GM18951 (cell line): ENCODE data around the gene AKR1C1.
"Not testable (repeated sequence)": the region's sequence is repeated elsewhere in the genome, so short reads cannot be mapped to it uniquely, and the experiment has no call there.

ENCODE experiments used
- POLR2A ChIP-seq: IDR thresholded peaks from 4 replicates; pipeline ENCODE4 v1.6.1; 2011; ENCODE audit warnings: mild to moderate bottlenecking; ENCODE audit not compliant: insufficient read length, insufficient read depth; ENCODE audit errors: extremely low read depth
- in situ Hi-C: fragments of 300-500 bp; cut with MboI; formaldehyde crosslinking; loops from one replicate; pipeline ENCODE4 v1.12.0; 2022; ENCODE audit warnings: low sequenced_read_pairs, mixed read lengths, inconsistent platforms; ENCODE audit not compliant: unreplicated experiment

The AKR1C1 gene

DNA sequence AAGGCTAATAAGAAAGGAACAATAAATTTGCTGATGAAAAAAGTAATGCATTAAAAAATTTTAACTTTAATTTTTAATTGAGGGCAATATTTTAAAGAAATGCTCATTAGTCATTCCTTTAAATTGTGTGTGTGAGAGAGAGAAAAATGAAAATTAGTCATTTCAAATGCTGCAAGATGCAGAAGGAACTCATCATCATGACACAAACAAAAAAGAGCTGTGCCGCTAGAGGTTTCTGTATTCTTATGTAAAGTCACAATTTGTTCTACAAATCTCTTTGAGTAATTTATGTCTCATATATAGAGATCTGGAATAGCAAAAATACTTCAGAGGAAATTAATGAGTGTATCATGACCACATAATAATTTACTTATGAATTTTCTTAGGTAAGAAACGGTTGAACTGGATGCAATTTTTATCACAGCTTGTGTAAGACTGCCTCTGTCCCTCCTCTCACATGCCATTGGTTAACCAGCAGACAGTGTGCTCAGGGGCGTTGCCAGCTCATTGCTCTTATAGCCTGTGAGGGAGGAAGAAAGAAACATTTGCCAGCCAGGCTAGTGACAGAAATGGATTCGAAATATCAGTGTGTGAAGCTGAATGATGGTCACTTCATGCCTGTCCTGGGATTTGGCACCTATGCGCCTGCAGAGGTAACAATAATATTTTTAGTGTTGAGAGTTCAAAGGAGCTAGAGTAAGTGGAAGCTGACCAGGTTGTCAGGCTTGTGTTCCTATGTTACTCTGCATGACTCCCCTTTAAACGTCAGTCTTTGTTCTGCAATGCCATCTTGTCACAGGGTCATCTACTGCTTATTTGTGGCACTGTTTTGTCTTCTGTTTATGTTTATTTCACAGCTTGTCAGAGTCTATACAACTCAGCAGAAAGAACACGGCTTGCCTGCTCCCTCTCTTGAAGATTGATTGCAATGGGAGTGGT, at the start of gene AKR1C1:
TSS of gene AKR1C1 (plus strand) at position 540 of the 939 bp plus-strand sequence. CDS start at position 570, 30 bp downstream.
- in situ Hi-C loops: not testable (repeated sequence)

DNA sequence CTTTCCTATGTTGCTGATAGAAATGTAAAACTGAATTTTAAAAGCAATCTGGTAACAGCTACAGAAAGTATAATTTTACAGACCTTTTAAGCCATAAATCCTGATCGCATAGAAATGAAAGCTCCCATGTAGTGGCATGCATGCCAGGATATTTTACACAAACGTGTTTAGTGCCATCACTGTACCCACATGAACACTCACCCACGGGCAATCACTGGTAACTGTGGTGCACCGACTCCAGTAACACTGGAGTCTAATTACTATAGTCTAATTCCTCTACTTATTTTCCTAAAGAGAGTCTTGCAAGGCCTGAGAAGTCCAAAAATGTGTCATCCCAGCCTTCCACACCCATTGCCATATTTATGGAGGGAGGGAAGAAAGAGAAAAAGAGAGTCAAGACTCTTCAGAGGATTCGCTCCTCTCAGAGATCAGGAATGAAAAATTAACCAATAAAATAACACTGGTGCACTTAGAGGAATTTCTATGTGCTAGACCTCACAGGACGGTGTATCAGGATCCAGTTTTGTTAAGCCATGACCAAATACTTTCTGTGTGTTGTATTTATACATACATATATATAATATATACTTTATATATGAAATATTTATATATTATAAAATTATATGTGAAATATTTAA, 48.9 kb upstream of the AKR1C1 start:
- no peak for TF ChIP-seq POLR2A
- in situ Hi-C loops: no loop called here

DNA sequence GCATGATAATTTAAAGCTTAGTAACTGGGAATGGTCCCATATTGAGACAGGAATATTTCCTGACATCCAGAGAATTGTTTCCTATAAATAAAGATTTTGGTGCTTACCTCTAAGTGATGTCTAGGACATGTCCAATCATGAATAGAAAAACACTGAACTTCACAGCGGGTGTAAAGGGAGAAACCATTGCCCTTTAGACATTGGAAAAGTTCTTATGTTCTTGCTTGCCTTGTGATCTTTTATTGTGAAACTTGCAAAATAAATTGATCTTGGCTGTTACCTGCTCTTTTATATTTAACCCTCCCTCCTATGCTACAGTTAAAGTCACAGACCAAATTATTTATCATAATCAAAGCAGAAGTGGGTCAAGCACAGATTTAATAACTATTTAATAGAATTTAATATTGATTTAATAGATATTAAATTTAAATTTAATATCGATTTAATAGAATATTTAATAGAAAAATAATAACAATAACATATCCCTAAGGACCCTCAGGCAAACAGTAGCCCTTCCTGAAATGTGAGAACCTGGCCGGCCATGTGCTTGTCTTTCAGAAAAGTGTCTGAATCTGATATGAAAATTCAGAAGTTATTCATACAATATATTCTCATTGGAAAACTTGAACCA, 47.0 kb upstream of the AKR1C1 start:
- TF ChIP-seq POLR2A: no peak
- in situ Hi-C loops: no loop called here

DNA sequence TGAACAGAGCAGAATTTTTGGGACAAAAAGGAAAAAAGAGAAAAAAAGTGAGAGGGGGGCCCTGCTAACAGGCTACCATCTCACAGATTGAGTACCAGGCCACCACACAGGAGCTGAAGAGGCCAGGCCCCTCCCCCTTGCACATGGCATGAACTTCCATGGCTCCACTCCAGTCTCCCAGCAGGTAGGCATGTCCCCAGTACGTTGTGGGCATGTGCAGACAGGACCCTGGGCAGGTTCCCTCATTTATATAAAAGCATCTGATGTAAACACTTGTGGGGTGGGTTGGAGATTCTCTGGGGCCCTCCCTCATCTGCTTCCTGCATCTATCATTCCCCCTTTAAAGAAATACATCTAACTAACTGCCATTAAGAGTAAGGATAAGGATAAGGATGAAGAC, 45.0 kb upstream of the AKR1C1 start:
- TF ChIP-seq POLR2A: no peak
- in situ Hi-C loops: no loop called here

DNA sequence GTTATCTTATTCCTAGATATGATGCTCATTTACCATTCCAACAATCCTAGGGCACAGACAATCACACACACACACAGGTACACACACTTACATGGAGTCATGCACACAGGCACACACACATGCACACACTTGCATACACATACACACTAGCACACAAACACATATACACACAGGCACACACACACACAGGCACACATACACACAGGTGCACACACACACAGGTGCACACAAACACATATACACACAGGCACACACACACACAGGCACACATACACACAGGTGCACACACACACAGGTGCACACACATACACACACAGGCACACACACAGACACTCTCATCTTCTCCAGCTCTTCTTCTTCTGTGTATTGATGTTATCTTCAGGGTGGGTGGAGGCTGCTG, 38.7 kb upstream of the AKR1C1 start:
- in situ Hi-C loops: not testable (repeated sequence)

DNA sequence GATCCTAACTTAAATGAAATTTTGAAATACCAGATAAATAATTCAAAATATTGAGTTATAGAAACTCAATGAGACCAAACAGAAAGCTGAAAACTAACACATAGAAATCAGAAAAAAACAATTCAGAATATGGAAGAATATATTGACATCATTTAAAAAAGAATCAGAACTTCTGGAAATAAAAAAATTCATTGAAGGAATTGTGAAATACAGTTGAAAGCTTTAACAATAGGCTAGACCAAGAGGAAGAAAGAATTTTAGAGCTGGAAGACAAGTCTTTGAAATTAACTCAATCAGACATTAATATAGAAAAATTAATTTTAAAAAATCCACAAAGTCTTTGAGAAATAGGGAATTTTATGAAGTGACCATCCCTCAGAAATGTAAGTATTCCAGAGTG, 36.8 kb upstream of the AKR1C1 start:
- no peak for TF ChIP-seq POLR2A
- in situ Hi-C loops: no loop called here

DNA sequence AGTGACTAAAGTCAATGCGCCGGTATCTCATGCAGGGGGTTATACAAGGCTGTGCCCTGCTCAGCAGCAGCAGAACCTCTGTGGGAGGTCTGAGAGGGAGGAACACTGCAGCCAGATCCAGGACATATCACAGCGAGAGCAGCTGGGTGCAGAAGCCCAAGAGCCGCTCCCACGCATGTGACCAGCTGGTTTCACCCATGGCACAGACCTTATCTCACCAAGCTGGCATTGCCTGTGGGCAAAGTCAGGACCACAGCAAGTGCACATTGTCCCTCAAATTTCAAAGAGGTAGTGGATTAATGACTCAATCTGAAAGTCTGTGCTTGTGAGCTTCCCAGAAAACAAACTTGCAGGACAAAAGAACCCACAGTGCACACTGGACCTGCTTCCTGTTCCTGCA, 31.6 kb upstream of the AKR1C1 start:
- TF ChIP-seq POLR2A: no peak
- in situ Hi-C loops: no loop called here

DNA sequence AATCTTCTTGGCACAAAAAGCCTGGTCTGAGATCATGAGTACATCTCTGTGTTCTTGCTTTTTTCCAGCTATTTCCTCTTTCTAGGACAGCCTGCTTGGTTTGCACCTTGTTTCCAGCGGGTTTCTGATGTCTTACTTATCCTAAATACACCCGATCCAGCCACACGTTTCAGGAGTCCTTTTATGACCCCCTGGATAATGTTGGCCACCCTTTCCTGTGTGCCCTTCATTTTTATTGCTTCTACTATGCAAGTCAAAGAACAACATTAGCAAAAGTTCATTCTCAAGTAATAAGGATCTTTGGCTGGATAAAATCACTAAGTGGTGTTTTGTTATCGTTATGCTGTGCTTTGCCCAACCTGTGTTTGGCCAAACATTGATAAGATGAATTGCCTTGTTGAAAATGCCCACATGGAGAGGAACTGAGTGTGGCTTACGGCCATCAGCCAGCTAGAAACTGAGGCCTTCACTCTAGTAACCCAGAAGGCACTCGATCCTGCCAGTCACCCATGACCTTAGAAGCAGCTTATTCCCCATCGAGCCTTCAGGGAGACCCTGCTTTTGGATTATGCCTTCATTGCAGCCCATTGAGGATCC, 28.7 kb upstream of the AKR1C1 start:
- no peak for TF ChIP-seq POLR2A
- in situ Hi-C loops: no loop called here

DNA sequence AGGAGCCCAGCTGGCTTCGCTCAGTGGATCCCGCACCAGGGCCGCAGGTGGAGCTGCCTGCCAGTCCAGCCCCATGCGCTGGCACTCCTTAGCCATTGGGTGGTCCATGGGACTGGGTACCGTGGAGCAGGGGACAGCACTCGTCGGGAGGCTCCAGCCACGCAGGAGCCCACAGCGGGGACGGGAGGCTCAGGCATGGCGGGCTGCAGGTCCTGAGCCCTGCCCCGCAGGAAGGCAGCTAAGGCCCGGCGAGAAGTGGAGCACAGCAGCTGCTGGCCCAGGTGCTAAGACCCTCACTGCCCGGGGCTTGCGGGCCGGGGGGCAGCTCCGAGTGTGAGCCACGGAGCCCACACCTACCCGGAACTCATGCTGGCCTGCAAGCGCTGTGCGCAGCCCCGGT, 25.9 kb upstream of the AKR1C1 start:
- in situ Hi-C loops: no loop called here
- no peak for TF ChIP-seq POLR2A

DNA sequence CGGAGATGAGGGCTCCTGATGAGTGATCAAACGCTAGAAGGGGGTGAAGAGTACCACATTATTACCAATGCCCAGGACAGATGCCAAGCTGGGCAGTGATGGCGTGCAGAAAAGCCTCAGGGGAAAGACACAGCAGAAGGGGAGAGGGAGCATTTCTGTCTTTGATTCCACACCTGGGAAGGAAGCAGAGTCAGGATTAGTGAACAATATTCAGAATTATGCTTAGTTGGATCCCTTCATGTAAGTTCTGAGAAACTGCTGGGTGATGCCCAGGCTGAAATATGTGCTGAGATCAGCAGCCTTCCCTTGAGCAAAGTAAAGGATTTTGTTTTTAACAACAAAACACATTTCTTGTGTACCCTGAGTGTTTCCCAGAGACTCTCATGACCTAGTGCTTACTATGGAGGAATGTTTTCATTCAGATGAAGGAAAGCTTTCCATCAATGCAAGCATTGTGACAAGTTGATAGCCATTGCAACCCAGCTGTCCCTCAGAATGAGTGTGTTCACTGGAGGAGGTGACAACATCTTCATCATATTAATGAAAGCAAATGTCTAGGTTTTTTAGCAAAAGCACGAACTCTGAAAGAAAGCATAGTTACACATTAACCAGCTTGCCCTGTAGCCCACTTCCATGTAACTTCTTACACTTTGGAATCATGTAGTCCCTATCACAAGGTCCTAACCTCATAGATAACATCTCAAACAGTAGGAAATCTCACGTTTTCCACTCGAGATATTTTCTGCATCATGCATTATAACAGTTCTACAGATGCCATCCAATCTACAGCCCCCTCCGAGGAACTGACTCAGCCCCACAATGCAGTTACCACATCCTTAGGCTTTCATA, 23.8 kb upstream of the AKR1C1 start:
- in situ Hi-C loops: no loop called here
- no peak for TF ChIP-seq POLR2A

DNA sequence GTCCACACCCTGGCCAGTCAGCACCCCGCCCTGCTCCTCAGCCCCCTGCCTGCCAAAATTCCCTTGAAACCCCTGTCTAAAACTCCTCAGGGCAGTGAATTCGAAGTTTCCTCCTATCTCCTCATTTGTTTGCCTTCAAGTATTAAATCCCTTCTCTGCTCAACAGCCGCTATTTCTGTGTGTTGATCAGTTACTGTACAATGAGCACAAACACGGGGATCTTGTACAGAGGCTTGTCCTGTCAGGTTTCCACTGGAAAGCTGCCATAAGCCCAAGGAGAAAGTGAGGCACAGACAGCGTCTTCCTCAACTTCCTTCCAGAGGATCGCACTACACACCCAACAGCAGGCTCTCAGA, 23.2 kb upstream of the AKR1C1 start:
- in situ Hi-C loops: not testable (repeated sequence)

DNA sequence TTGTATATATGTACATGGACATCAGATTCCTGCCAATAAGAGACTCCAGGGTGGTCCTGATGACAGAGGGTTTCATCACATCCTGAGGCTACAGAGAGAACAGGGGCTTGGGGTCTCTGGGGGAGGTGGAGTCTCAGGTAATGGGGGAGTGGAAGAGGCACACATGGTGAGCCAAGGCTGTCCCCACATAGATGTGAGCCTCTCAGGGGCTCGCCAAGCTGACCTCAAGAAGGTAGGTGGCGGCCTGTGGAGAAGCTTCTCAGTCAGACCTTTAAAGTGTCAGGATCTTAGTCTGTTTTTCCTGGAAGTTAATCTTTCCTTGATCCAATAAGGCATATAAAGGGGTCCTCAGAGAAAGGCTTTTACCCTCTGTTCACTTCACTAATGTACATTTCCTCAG, 22.3 kb upstream of the AKR1C1 start:
- in situ Hi-C loops: not testable (repeated sequence)
